NCI-H2029 (cell line): Measurements from ENCODE around the gene ZNF764.
"Not testable (repeated sequence)": the region's sequence is repeated elsewhere in the genome, so short reads cannot be mapped to it uniquely, and the experiment has no call there.

Experiments used
- DNase-seq: peaks from one replicate; lab custom pipeline; 2025; lab: John Stamatoyannopoulos, UW

Gene ZNF764

DNA sequence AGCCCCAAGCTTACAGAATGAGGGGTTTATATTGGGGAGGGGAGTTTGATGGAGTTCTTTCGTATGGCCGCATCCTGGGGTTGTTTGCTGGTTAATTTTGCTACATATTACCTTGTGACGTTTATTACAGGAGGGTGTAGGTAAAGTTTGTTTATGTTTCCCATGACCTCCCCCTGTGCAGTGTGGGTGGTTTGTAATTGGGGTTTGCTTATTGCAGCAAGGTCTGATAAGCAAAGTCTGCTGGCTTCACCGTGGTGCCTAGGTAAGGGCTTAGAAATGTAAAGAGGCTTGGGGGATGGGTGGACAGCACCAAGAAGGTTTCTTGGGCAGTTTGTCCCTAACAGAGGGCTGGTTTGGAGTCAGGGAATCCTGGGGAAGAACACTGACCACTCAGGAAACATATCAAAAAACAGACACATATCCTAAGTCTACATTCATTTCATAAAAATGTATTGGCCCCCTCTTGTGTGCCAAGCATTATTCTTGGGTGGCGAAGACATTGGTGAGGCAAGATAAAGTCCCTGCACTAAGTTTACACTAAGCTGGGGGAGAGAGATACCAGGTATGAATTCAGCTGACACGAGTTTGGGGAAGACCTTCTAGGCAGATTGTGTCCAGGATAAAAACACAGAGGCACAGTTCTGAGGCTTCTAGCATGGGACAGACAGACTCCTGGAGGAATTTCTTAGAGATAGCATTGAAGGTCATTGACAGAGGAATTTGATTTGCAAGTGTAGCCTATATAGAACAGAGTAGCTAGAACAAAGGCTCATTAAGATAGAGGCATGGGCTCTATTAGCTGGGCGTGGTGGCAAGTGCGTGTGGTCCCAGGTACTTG is 9.5 kb downstream of the ZNF764 start:
- no peak for DNase-seq

- DNase-seq, result no peak
Measured at GRCh38 chr16:30546115-30546514, 12.1 kb downstream of the ZNF764 start.

DNA sequence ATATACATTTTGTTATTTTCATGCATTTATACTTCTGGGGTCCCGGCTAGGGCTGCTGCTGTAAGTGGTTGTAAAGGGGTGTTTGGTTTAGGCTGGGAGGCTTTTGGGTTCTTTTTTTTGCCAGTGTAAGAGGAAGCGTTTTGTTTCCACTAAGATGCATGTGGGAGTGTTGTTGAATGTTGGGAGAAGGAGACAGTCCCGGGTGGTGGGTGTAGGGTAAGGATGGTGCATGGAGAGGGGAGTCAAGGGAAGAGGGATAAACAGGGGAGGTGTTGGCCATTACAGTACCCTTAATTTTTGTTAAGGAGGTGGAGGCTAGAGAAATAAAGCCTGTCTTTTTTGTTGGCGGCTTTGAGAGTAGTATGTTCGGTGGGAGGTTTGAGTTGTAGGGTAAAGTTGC is 15.1 kb downstream of the ZNF764 start:
- no peak for DNase-seq

- DNase-seq, result no peak
Measured at GRCh38 chr16:30541502-30542329, 16.5 kb downstream of the ZNF764 start.

- not testable (repeated sequence) for DNase-seq
Measured at GRCh38 chr16:30540916-30541464, 17.2 kb downstream of the ZNF764 start.

- DNase-seq, result not testable (repeated sequence)
Measured at GRCh38 chr16:30539986-30540526, 18.1 kb downstream of the ZNF764 start.

DNA sequence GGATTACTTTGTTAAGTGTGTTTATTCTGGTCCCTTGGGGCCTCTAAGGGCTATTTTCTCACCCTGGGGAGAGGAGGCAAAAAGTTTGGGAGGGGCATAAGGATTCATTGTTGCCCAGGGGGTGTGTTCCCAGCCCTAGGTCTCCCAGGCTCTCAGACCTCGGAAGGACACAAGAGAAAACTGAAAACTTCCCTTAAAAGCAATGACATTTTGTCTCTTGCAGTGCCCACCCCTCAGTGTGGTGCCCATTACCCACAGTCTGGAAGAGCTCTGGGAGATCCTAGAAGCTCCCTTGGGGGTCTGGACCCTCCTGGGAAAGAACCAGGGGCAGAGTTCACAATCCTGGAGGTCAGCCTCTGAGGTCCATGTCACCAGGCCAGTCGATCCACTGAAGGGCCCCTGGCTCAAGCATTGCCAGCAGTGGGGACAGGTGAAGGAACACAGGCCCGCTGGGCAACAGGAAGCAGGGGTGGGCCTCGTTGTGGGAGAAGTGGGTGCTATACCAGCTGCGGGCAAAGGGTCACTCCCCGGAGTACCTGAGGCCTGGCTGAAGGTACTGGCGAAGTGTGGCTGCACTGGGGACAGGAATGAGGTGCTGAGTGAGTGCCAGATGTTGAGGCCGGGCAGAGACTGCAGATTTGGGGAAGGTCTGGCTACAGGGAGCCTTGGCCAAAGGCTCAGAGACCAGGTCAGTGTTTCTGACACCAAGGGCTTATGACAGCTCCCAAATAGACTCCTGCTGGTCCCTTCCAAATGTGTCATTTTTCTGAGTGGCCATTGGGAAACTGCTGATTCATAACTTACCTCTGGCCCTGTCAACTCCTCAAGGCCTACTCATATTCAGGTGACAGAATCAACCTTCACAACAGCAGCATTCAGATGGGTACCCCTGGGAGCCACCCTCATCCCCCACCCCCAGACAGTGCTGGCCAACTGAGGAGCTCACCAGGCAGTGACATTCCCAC is 18.9 kb downstream of the ZNF764 start:
- no peak for DNase-seq

DNA sequence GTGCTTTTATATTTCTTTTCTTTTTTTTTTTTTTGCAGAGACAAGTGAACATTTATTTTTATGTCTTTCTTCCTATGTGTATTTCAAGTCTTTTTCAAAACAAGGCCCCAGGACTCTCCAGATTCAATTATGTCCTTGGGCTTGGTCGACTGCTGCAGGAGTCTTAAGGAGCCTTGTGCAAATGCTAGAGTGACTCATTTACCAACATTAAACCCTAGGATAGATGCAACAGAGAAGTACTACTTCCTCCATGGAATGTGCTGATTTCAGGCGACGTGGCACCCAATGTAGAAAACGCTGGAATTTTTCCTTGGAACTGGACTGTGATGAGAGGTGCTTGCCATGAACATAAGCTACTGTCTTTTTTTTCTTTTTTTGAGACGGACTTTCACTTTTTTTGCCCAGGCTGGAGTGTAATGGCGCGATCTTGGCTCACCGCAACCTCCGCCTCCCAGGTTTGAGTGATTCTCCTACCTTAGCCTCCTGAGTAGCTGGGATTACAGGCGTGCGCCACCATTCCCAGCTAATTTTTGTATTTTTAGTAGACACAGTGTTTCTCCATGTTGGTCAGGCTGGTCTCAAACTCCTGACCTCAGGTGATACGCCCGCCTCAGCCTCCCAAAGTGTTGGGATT is 21.7 kb downstream of the ZNF764 start:
- not testable (repeated sequence) for DNase-seq

GRCh38 chr16:30535777-30536190 is 22.4 kb downstream of the ZNF764 start:
- DNase-seq, result peak; percentile 39

DNA sequence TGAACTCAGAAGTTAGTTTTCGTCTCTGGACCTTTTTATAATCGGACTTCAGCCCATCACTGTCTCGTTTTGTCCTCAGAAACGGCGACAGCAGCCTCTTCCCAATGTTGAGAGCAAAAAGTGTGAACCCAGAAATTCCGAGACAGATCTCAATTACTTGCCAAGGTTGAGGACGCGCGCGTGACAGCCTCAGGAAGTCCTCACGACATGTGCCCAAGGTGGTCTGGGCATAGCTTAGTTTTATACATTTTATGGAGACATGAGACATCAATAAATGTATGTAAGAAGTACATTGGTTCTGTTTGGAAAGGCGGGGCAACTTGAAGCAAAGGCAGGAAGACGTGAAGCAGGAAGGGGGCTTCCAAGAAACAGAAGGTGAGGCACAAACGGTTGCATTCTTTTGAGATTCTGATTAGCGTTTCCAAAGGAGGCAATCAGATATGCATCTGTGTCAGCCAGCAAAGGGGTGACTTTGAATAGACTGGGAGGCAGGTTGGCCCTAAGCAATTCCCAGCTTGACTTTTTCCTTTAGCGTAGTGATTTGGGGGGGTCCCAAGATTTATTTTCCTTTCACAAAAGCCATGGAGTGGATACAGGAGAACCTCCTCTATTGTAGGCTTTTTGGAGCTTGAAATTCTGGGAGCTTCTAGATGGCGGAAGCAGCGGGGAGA is 22.9 kb downstream of the ZNF764 start:
- no peak for DNase-seq

DNA sequence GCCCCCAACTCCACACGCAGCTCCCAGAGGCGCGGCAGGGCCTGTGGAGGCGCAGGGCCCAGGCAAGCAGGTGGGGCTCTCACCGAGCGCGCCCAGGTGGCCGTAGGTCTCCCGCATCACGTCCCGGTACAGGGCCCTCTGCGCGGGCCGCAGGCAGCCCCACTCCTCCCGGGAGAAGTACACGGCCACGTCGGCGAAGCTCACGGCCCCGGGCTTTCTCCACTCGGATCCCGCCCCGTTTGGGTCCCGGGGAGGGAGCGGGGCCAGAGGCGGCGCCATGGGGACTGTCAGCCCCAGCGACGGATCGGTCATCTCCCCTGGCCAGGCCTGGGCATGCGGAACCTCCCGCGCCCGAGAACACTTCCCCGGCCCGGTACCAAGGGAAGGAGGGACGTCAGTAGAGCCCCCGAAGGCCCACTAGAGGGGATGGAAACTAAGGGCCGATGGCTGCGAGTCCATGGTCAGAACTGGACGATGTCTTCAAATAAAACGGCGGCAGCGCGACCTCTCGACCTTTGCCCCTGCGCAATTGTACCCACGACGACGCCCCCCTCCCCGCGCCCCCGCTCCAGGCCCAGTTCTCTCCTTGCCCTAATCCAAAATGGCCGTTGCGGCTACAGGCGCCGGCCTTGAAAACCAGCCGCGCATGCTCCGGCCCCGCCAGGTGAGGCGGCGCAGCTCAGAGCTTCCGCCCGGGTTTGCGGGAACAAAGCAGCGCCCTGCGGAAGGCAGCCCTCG is 23.6 kb downstream of the ZNF764 start, which contains the start of gene ZNF747:
Gene ZNF747 (minus strand): TSS at position 491 of the 738 bp plus-strand sequence. CDS start 179 bp downstream, at position 312.
- DNase-seq, result peak; percentile 80

DNA sequence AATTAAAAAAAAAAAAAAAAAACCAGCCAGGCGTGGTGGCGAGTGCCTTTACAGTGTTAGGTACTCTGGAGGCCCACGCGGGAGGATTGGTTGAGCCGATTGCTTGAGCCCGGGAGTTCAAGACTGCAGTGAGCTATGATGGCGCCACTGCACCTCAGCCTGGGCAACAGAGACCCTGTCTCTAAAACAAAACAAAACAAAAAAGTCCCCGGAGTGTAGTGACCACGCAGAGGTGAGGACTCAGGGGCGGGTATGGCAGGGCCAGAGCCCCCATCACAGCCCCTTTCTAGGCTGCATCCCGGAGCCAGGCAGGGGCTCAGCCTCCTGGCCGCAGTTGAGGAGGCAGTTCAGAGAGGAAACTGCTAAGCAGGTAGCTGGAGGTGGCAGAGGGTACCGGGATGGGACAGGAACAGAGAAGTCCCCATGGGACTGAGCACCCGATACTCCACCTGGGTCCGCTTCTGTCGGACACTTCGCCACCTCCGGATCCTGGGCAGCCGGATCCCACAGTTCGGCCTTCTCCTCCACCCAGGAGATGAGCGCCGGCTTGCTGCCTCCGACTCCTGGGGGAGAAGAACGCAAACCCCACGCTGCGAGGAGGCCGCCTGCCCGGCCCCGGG is 24.3 kb downstream of the ZNF764 start:
- no peak for DNase-seq

- no peak for DNase-seq
Measured at GRCh38 chr16:30533146-30533522, 25.0 kb downstream of the ZNF764 start.

DNA sequence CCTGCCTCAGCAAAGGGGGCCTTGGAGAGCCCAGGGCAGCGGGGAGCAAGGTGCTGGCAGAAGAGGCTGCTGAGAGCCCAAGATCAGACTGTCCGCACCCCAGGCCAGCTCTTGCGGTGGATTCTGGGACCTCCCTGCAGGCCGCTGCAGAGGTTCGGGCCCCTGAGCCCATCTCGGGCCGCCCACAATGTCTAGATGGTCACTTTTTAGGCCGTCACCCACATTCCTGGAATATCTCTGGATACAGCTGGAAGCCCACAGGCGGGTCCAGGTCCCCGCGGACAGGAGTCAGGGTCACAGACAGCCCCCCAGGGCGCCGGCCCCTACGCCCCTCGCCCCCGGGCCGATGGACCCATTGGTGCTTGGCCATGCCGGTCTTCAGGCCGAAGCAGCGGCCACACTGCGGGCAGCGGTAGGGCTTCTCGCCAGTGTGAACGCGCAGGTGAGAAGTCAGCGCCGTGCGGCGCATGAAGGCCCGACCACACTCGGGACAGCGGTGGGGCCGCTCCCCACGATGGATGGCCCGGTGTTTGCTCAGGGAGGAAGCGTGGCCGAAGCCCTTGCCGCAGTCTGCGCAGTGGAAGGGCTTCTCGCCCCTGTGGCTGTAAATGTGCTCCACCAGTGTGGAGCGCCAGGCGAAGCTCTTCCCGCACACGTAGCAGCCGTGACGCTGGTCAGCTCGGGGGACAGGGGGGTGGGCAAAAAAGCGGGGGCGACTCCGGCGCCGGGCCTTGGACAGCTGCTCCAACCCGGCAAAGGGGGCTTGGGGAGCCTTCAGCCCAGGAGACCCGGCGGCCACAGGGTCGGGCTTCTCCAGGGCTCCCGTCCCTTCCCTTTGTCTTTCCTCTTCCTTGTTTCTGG is 25.7 kb downstream of the ZNF764 start:
- no peak for DNase-seq

- no peak for DNase-seq
Measured at GRCh38 chr16:30530163-30531037, 27.8 kb downstream of the ZNF764 start.

DNA sequence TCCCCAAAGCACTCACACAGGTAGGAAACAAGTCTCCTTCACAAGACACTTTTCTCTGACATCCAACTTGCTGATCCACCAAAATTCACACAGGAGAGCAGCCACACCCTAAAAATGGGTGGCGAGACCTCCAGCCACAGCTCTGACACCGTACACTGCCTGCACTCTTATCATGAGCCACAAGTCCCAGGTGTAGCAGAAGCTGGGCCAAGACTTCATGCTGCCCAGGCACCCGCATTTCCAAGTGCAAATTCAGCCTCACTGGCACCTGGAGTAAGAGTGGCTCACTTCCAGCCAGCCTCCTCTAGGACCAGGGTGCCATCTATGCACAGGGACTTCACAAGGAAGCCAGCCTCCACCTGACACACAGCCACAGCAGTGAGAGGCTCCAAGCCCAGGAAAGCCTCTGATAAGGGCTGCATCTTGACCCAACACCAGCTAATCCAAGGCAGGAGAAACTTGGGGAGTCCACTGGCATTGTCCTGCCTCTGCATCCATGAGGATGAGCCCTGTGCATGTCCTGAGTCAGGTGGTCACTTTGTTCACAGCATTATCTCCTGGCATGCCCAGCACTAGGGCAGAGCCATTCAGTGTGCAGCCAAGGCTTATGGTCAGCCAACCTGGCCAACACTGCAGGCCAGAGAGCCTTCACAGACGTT is 29.2 kb downstream of the ZNF764 start:
- no peak for DNase-seq
